Naive thymus-derived CD4-positive, alpha-beta T cell (primary cell): ENCODE data around the gene ESPN. TPM values are rescaled to one million over a fixed set of nuclear protein-coding genes. Genes with fewer than 3 reads are reported as not detected.
A peak's percentile ranks its signal among the peaks of the same experiment; 100 is the strongest.
"Not testable (repeated sequence)": the region's sequence is repeated elsewhere in the genome, so short reads cannot be mapped to it uniquely, and the experiment has no call there.

Experiments
- ATAC-seq: fragments of 150-1000 bp; cut with Tn5 transposase; 2 replicates; pipeline ENCODE4 v1.10.0; 2021; ENCODE audit warnings: mild to moderate bottlenecking, moderate library complexity
- CTCF ChIA-PET: fragments of 350-600 bp; sonication (Branson Sonifier 250); formaldehyde crosslinking; loops from one replicate; lab custom pipeline; 2021; ENCODE audit warnings: antibody characterized with exemption; lab: Charles Lee
- POLR2A ChIA-PET: fragments of 350-600 bp; sonication (Branson Sonifier 250); formaldehyde crosslinking; loops from one replicate; lab custom pipeline; 2021; ENCODE audit warnings: antibody characterized with exemption, inconsistent platforms; lab: Charles Lee
- DNase-seq, 9 donors: peaks; one replicate each; pipeline versions ENCODE4 v3.0.0 to v3.0.0-alpha.2; 2020 to 2022; ENCODE audit warnings: mixed read lengths in 1 of 9
- H3K27ac ChIP-seq: one replicate; pipeline ENCODE4 v1.7.0; 2013; ENCODE audit warnings: mild to moderate bottlenecking, low read depth, low read length, moderate library complexity
- H3K27me3 ChIP-seq, 2 donors: one replicate each; pipeline ENCODE4 v1.7.0; 2013; ENCODE audit warnings: low read length in 2 of 2, mild to moderate bottlenecking in 2 of 2, moderate library complexity in 2 of 2; ENCODE audit not compliant: control insufficient read depth in 2 of 2, insufficient read depth in 2 of 2
- H3K36me3 ChIP-seq, 3 experiments: 1 replicate in 2 of 3; 2 replicates in 1 of 3; pipeline ENCODE4 v1.7.0; 2013; ENCODE audit warnings: low read length in 3 of 3, mild to moderate bottlenecking in 3 of 3, moderate library complexity in 1 of 3; ENCODE audit not compliant: insufficient read depth in 3 of 3, control insufficient read depth in 2 of 3
- H3K4me1 ChIP-seq, 2 donors: one replicate each; pipeline ENCODE4 v1.7.0; 2013; ENCODE audit warnings: low read length in 2 of 2, mild to moderate bottlenecking in 2 of 2, moderate library complexity in 1 of 2; ENCODE audit not compliant: control insufficient read depth in 2 of 2, insufficient read depth in 2 of 2
- H3K4me3 ChIP-seq: 2 replicates; pipeline ENCODE4 v1.7.0; 2013; ENCODE audit warnings: mild to moderate bottlenecking, low read length
- H3K9me3 ChIP-seq, 3 experiments: 1 replicate in 2 of 3; 2 replicates in 1 of 3; pipeline ENCODE4 v1.7.0; 2013; ENCODE audit warnings: low read length in 3 of 3; ENCODE audit not compliant: control insufficient read depth in 2 of 3
- H3K27ac Mint-ChIP-seq, 9 donors: one replicate each; pipeline ENCODE4 v1.8.0; 2020 to 2022; ENCODE audit warnings: mixed read lengths in 9 of 9, mild to moderate bottlenecking in 8 of 9, moderate library complexity in 5 of 9, inconsistent platforms in 2 of 9
- H3K27me3 Mint-ChIP-seq, 5 donors: one replicate each; pipeline ENCODE4 v1.8.0; 2021 to 2022; ENCODE audit warnings: mixed read lengths in 5 of 5, mild to moderate bottlenecking in 1 of 5
- H3K36me3 Mint-ChIP-seq, 5 donors: one replicate each; pipeline ENCODE4 v1.8.0; 2020 to 2022; ENCODE audit warnings: mixed read lengths in 5 of 5, mild to moderate bottlenecking in 3 of 5, inconsistent platforms in 1 of 5
- H3K4me1 Mint-ChIP-seq, 7 donors: one replicate each; pipeline ENCODE4 v1.8.0; 2020 to 2022; ENCODE audit warnings: mixed read lengths in 7 of 7, mild to moderate bottlenecking in 3 of 7, inconsistent platforms in 1 of 7
- H3K4me3 Mint-ChIP-seq, 10 donors: one replicate each; pipeline ENCODE4 v1.8.0; 2020 to 2022; ENCODE audit warnings: mild to moderate bottlenecking in 10 of 10, mixed read lengths in 10 of 10, moderate library complexity in 6 of 10, inconsistent platforms in 2 of 10
- H3K9me3 Mint-ChIP-seq, 11 donors: one replicate each; pipeline ENCODE4 v1.8.0; 2020 to 2022; ENCODE audit warnings: mixed read lengths in 11 of 11, mild to moderate bottlenecking in 4 of 11, inconsistent platforms in 1 of 11, moderate library complexity in 1 of 11
- intact Hi-C, 2 donors: fragments of 100-400 bp; cut with micrococcal nuclease; formaldehyde crosslinking; loops; one replicate each; pipeline ENCODE4 v1.15.1; 2023
- polyA plus RNA-seq, 2 donors: library from polyadenylated mRNA; unstranded; fragments of 300-500 nt; fragmentation: Illumina TruSeq; gene quantifications; one replicate each; pipeline ENCODE4 v1.2.3, GENCODE V29; 2021
- total RNA-seq, 6 experiments: library from RNA in 5 of 6; stranded (reverse) in 5 of 6; gene quantifications; 1 replicate in 5 of 6; 2 replicates in 1 of 6; pipeline ENCODE4 v1.2.3 and lab custom pipeline; 2021 to 2026

ESPN gene
- total and polyA plus RNA-seq, 7 experiments from 2014 or later, result 0.40 to 2.9 (median 2.1) TPM

DNA sequence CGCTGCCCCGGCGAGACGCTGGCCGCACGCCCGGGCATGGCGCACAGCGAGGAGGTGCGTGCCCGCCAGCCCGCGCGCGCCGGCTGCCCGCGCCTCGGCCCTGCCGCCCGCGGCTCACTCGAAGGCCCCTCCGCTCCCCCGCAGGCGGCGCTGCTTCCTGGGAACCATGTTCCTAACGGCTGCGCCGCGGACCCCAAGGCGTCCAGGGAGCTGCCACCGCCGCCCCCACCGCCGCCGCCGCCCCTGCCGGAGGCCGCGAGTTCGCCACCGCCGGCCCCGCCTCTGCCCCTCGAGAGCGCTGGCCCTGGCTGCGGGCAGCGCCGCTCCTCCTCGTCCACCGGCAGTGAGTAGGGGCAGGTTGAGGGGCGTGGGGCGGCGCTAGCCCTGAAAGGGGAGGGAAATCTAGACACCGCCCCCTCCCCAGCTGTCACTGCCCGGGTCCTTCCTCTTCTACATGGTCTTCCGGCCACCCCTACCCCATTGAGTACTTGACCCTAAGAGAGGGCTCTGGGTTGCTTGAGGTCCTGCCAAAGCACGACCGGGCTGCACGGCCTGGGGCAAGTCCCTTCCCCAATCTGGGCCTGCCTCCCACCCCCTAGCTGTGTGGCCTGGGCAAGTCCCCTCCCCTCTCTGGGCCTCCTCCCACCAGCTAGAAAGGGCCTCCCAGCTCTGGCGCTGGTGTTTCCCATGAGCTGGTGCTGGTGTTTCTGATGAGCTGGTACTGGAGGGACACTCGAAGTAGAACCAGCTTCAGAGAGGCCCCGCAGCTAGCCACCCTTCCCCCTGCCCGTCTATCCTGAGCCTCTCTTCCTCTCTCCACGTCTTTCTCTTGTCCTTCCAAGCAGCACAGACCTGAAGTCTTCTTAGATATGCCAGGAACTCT is 24.4 kb downstream of the ESPN start:
- ChIA-PET POLR2A (interaction anchor here (1.0 to 12.7 kb wide), 4 partner anchors 14 to 172 kb away, joined by 3 to 165 read pairs (median 3); partner anchors contain the start of genes HES2 and TNFRSF25), CTCF (interaction anchor here (1.1 to 3.1 kb wide), 7 partner anchors 11 to 97 kb away, joined by 3 to 19 read pairs (median 5); no protein-coding TSS in a partner anchor)
- ATAC-seq (peak; percentile 45), DNase-seq (peak in 5 of 9 donors; percentile 30 to 39 (median 35))
- H3K27me3 Mint-ChIP-seq, result peaks cover 34 to 76% (median 39%) of the 10 kb centered on the region in 5 donors
- H3K27ac Mint-ChIP-seq, result peak overlapping the region in 2 of 9 donors; percentile 6 to 12
- intact Hi-C loops, result loop anchor here (1.0 to 5.0 kb wide), 3 partner anchors 11 to 38 kb away; no protein-coding TSS in a partner anchor
- Histone ChIP-seq H3K9me3 (no peaks in the 10 kb centered on the region), H3K4me3 (no peak overlapping the region), H3K27ac (no peak overlapping the region), H3K36me3 (no peaks in the 10 kb centered on the region), H3K27me3 (peaks cover 4 to 12% of the 10 kb centered on the region in 2 donors), H3K4me1 (peaks cover 4 to 19% of the 10 kb centered on the region in 2 donors)
- H3K4me3 Mint-ChIP-seq, result peak overlapping the region; percentile 27 to 79 (median 46)
- H3K9me3 Mint-ChIP-seq, result no peaks in the 10 kb centered on the region
- H3K36me3 Mint-ChIP-seq, result peaks cover 0 to 4% (median 3%) of the 10 kb centered on the region in 5 donors
- peaks cover 20 to 36% (median 25%) of the 10 kb centered on the region in 7 donors for H3K4me1 Mint-ChIP-seq

DNA sequence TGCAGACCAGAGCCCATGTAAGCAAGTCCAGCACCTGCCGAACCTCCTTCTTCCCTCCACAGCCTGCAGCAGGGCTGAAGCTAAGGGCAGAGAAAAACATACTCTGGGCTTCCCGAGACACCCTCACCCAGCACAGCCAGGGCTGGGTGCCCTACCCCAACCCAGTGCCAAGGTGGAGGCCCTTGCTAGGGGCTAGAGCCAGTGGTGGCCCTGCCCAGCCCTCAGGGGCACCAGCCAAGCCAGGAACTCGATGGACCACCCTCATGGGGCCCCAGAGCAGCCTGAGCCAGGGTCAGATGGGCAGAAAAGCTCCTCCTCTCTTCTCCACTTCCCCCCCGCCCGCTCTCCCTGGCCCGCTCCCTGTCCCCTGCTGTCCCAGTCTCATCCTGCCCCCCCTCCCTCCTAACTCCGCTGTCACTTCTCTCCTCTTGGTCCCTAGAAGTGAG is 25.5 kb downstream of the ESPN start:
- POLR2A ChIA-PET, result interaction anchor here (1.0 to 12.7 kb wide), 3 partner anchors 13 to 171 kb away, joined by 3 to 165 read pairs (median 3); partner anchors contain the start of gene TNFRSF25
- Mint-ChIP-seq H3K36me3 (peaks cover 0 to 3% (median 0%) of the 10 kb centered on the region in 5 donors), H3K4me1 (peaks cover 16 to 33% (median 22%) of the 10 kb centered on the region in 7 donors), H3K27me3 (peaks cover 28 to 75% (median 30%) of the 10 kb centered on the region in 5 donors), H3K9me3 (no peaks in the 10 kb centered on the region), H3K27ac (no peak overlapping the region), H3K4me3 (peak overlapping the region in 5 of 10 donors; percentile 16 to 79 (median 54))
- no peaks in the 10 kb centered on the region for H3K9me3 ChIP-seq
- peaks cover 4 to 12% of the 10 kb centered on the region in 2 donors for H3K27me3 ChIP-seq
- intact Hi-C loops, result no loop called here
- no peak overlapping the region for H3K4me3 ChIP-seq
- H3K27ac ChIP-seq, result no peak overlapping the region
- no peaks in the 10 kb centered on the region for H3K36me3 ChIP-seq
- CTCF ChIA-PET, result interaction anchor here (1.0 to 3.1 kb wide), 7 partner anchors 10 to 96 kb away, joined by 3 to 19 read pairs (median 4); no protein-coding TSS in a partner anchor
- DNase-seq (no peak), ATAC-seq (no peak)
- peaks cover 4 to 19% of the 10 kb centered on the region in 2 donors for H3K4me1 ChIP-seq

GRCh38 chr1:6450486-6450885 is 25.9 kb downstream of the ESPN start:
- H3K36me3 Mint-ChIP-seq, intact Hi-C loops, H3K4me3 ChIP-seq, H3K36me3 ChIP-seq, H3K9me3 ChIP-seq, H3K9me3 Mint-ChIP-seq, DNase-seq, ATAC-seq, H3K27ac ChIP-seq: not testable (repeated sequence)
- Mint-ChIP-seq H3K27me3 (peaks cover 26 to 74% (median 28%) of the 10 kb centered on the region in 5 donors), H3K27ac (peak overlapping the region in 1 of 9 donors; percentile 51), H3K4me1 (peaks cover 15 to 32% (median 21%) of the 10 kb centered on the region in 7 donors), H3K4me3 (peak overlapping the region in 1 of 10 donors; percentile 51)
- ChIA-PET POLR2A (interaction anchor here (12.7 kb wide), 1 partner anchor 13 kb away, joined by 165 read pairs; the partner anchor contains the start of gene TNFRSF25), CTCF (interaction anchor here (0.9 to 3.1 kb wide), 3 partner anchors 10 to 36 kb away, joined by 3 to 19 read pairs (median 4); no protein-coding TSS in a partner anchor)
- H3K4me1 ChIP-seq, result peaks cover 4 to 19% of the 10 kb centered on the region in 2 donors
- H3K27me3 ChIP-seq, result peaks cover 4 to 12% of the 10 kb centered on the region in 2 donors

GRCh38 chr1:6450943-6451373 is 26.4 kb downstream of the ESPN start:
- Mint-ChIP-seq H3K4me3 (peak overlapping the region in 2 of 10 donors; percentile 34 to 51), H3K27me3 (peaks cover 26 to 73% (median 28%) of the 10 kb centered on the region in 5 donors), H3K4me1 (peaks cover 15 to 32% (median 21%) of the 10 kb centered on the region in 7 donors), H3K27ac (peak overlapping the region in 1 of 9 donors; percentile 51), H3K9me3 (no peaks in the 10 kb centered on the region), H3K36me3 (peaks cover 0 to 3% (median 0%) of the 10 kb centered on the region in 5 donors)
- ATAC-seq (no peak), DNase-seq (no peak)
- no peaks in the 10 kb centered on the region for H3K36me3 ChIP-seq
- intact Hi-C loops, result no loop called here
- ChIA-PET CTCF (interaction anchor here (0.9 to 1.4 kb wide), 3 partner anchors 9 to 35 kb away, joined by 3 to 4 read pairs (median 4); no protein-coding TSS in a partner anchor), POLR2A (interaction anchor here (12.7 kb wide), 1 partner anchor 12 kb away, joined by 165 read pairs; the partner anchor contains the start of gene TNFRSF25)
- H3K4me1 ChIP-seq, result peaks cover 4 to 19% of the 10 kb centered on the region in 2 donors
- no peaks in the 10 kb centered on the region for H3K9me3 ChIP-seq
- H3K27me3 ChIP-seq, result peaks cover 4 to 12% of the 10 kb centered on the region in 2 donors
- H3K4me3 ChIP-seq, result no peak overlapping the region
- no peak overlapping the region for H3K27ac ChIP-seq

- DNase-seq, ATAC-seq, H3K36me3 Mint-ChIP-seq, H3K36me3 ChIP-seq, intact Hi-C loops, H3K27me3 ChIP-seq, H3K4me1 ChIP-seq, H3K9me3 ChIP-seq, H3K27ac ChIP-seq, H3K9me3 Mint-ChIP-seq, H3K4me3 ChIP-seq: not testable (repeated sequence)
- ChIA-PET POLR2A (interaction anchor here (0.9 to 12.7 kb wide), 4 partner anchors 9 to 26 kb away, joined by 3 to 165 read pairs (median 4); partner anchors contain the start of gene TNFRSF25), CTCF (interaction anchor here (1.5 to 2.4 kb wide), 5 partner anchors 9 to 24 kb away, joined by 5 to 15 read pairs (median 8); no protein-coding TSS in a partner anchor)
- Mint-ChIP-seq H3K4me1 (peaks cover 17 to 31% (median 26%) of the 10 kb centered on the region in 7 donors), H3K4me3 (peak overlapping the region in 5 of 10 donors; percentile 51 to 81 (median 61)), H3K27ac (peak overlapping the region in 1 of 9 donors; percentile 56), H3K27me3 (peaks cover 27 to 64% (median 35%) of the 10 kb centered on the region in 5 donors)
Observed at GRCh38 chr1:6453895-6454855, 29.6 kb downstream of the ESPN start.
